ENCODE results near the gene RNF150.

The RNF150 gene

GRCh38 chr4:141158219-141158618, 24.9 kb upstream of the RNF150 start:
- no peak overlapping the region for H3K27ac ChIP-seq (ENCODE audit: low read depth in 2 of 2, low read length in 2 of 2)

GRCh38 chr4:141155586-141155985, 22.3 kb upstream of the RNF150 start:
- no peaks in the 10 kb centered on the region for H3K4me1 ChIP-seq (ENCODE audit: control insufficient read depth in 2 of 2, insufficient read depth in 2 of 2, low read length in 2 of 2)

More at GRCh38 chr4:141158219-141158618, 24.9 kb upstream of the RNF150 start:
- H3K27me3 ChIP-seq (ENCODE audit: control insufficient read depth in 2 of 2, insufficient read depth in 2 of 2, low read length in 2 of 2) = no peaks in the 10 kb centered on the region
- H3K4me1 ChIP-seq (ENCODE audit: control insufficient read depth in 2 of 2, insufficient read depth in 2 of 2, low read length in 2 of 2) = no peaks in the 10 kb centered on the region
- H3K9ac ChIP-seq (ENCODE audit: low read depth in 1 of 2, low read length in 2 of 2) = no peak overlapping the region
- no peaks in the 10 kb centered on the region for H3K36me3 ChIP-seq (ENCODE audit: control insufficient read depth in 2 of 2, insufficient read depth in 2 of 2, low read length in 2 of 2)
- H3K9me3 ChIP-seq (ENCODE audit: control insufficient read depth in 2 of 2, low read length in 2 of 2) = no peaks in the 10 kb centered on the region
- H3K4me3 ChIP-seq (ENCODE audit: low read length in 2 of 2) = no peak overlapping the region

DNA sequence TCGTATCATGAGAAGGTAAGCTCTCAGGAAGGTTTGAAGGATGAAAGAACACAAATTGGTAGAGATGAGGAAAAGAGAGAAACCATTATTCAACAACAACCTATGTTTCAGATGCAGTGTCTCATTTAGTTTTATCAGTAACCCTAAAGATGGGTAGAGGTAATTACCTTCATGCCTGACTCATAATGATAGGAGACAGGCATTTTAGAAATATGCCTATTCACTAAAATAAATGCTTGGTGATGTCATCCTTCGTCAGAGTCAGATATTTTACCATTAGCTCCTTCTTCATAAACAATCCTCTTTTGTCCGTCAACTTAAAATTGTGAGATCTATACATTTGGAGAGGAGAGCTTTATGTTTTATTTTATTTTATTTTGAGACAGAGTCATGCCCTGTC, 21.5 kb upstream of the RNF150 start:
- Histone ChIP-seq H3K9me3 (ENCODE audit: control insufficient read depth in 2 of 2, low read length in 2 of 2) (no peaks in the 10 kb centered on the region), H3K36me3 (ENCODE audit: control insufficient read depth in 2 of 2, insufficient read depth in 2 of 2, low read length in 2 of 2) (no peaks in the 10 kb centered on the region), H3K9ac (ENCODE audit: low read depth in 1 of 2, low read length in 2 of 2) (no peak overlapping the region), H3K27me3 (ENCODE audit: control insufficient read depth in 2 of 2, insufficient read depth in 2 of 2, low read length in 2 of 2) (no peaks in the 10 kb centered on the region), H3K27ac (ENCODE audit: low read depth in 2 of 2, low read length in 2 of 2) (no peak overlapping the region), H3K4me1 (ENCODE audit: control insufficient read depth in 2 of 2, insufficient read depth in 2 of 2, low read length in 2 of 2) (no peaks in the 10 kb centered on the region), H3K4me3 (ENCODE audit: low read length in 2 of 2) (no peak overlapping the region)

More at GRCh38 chr4:141155586-141155985, 22.3 kb upstream of the RNF150 start:
- no peaks in the 10 kb centered on the region for H3K27me3 ChIP-seq (ENCODE audit: control insufficient read depth in 2 of 2, insufficient read depth in 2 of 2, low read length in 2 of 2)
- no peak overlapping the region for H3K27ac ChIP-seq (ENCODE audit: low read depth in 2 of 2, low read length in 2 of 2)
- H3K4me3 ChIP-seq (ENCODE audit: low read length in 2 of 2) = no peak overlapping the region
- no peaks in the 10 kb centered on the region for H3K36me3 ChIP-seq (ENCODE audit: control insufficient read depth in 2 of 2, insufficient read depth in 2 of 2, low read length in 2 of 2)
- no peaks in the 10 kb centered on the region for H3K9me3 ChIP-seq (ENCODE audit: control insufficient read depth in 2 of 2, low read length in 2 of 2)
- H3K9ac ChIP-seq (ENCODE audit: low read depth in 1 of 2, low read length in 2 of 2) = no peak overlapping the region

- no peak overlapping the region for H3K4me3 ChIP-seq (ENCODE audit: low read length in 2 of 2)
- no peaks in the 10 kb centered on the region for H3K9me3 ChIP-seq (ENCODE audit: control insufficient read depth in 2 of 2, low read length in 2 of 2)
- no peaks in the 10 kb centered on the region for H3K27me3 ChIP-seq (ENCODE audit: control insufficient read depth in 2 of 2, insufficient read depth in 2 of 2, low read length in 2 of 2)
- H3K36me3 ChIP-seq (ENCODE audit: control insufficient read depth in 2 of 2, insufficient read depth in 2 of 2, low read length in 2 of 2) = no peaks in the 10 kb centered on the region
- no peak overlapping the region for H3K27ac ChIP-seq (ENCODE audit: low read depth in 2 of 2, low read length in 2 of 2)
- H3K9ac ChIP-seq (ENCODE audit: low read depth in 1 of 2, low read length in 2 of 2) = no peak overlapping the region
- H3K4me1 ChIP-seq (ENCODE audit: control insufficient read depth in 2 of 2, insufficient read depth in 2 of 2, low read length in 2 of 2) = no peaks in the 10 kb centered on the region
These were observed 20.7 kb upstream of the RNF150 start for GRCh38 chr4:141153751-141154510.

DNA sequence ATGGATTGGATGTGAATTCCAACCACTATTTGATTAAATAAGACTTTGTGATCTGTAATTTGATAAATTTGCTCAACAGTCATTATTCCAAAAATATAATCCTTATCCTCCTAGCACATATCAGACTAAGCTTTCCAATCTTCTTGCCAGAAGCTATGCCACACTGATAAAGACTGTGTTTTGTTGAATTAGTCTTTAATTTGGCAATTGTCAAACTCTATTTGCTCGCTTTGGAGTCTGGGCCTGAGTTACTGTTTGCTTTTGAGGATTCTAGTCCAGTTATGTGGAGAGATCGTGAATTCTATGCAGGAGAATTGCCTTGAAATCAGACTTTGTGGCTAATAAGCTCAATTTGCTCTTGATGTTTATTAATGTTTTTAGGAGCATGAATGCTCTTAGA, 10.9 kb upstream of the RNF150 start:
- Histone ChIP-seq H3K4me1 (ENCODE audit: control insufficient read depth in 2 of 2, insufficient read depth in 2 of 2, low read length in 2 of 2) (no peaks in the 10 kb centered on the region), H3K9me3 (ENCODE audit: control insufficient read depth in 2 of 2, low read length in 2 of 2) (no peaks in the 10 kb centered on the region), H3K4me3 (ENCODE audit: low read length in 2 of 2) (no peak overlapping the region), H3K36me3 (ENCODE audit: control insufficient read depth in 2 of 2, insufficient read depth in 2 of 2, low read length in 2 of 2) (no peaks in the 10 kb centered on the region), H3K27ac (ENCODE audit: low read depth in 2 of 2, low read length in 2 of 2) (no peak overlapping the region), H3K27me3 (ENCODE audit: control insufficient read depth in 2 of 2, insufficient read depth in 2 of 2, low read length in 2 of 2) (no peaks in the 10 kb centered on the region), H3K9ac (ENCODE audit: low read depth in 1 of 2, low read length in 2 of 2) (no peak overlapping the region)

DNA sequence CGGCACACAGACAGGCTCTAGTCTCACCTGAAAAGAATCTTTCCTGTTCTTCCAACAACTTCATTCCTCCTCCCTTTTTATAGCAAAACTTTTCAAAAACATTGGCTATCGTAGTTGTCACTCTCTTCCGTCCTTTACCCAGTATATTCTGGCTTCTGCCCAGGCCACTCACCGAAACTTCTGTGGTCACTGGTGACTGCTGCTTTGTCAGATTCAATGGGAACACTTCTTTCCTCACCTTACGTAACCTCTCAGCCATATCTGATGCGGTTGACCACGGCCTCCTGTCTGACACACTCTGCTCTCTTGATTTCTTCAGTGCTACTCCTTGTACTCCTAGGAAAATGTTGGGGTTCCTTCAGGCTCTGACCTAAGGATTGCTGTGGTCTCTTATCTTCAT, 9.2 kb upstream of the RNF150 start:
- Histone ChIP-seq H3K27me3 (ENCODE audit: control insufficient read depth in 2 of 2, insufficient read depth in 2 of 2, low read length in 2 of 2) (no peaks in the 10 kb centered on the region), H3K27ac (ENCODE audit: low read depth in 2 of 2, low read length in 2 of 2) (no peak overlapping the region), H3K4me1 (ENCODE audit: control insufficient read depth in 2 of 2, insufficient read depth in 2 of 2, low read length in 2 of 2) (no peaks in the 10 kb centered on the region), H3K4me3 (ENCODE audit: low read length in 2 of 2) (no peak overlapping the region), H3K36me3 (ENCODE audit: control insufficient read depth in 2 of 2, insufficient read depth in 2 of 2, low read length in 2 of 2) (no peaks in the 10 kb centered on the region), H3K9me3 (ENCODE audit: control insufficient read depth in 2 of 2, low read length in 2 of 2) (no peaks in the 10 kb centered on the region), H3K9ac (ENCODE audit: low read depth in 1 of 2, low read length in 2 of 2) (no peak overlapping the region)

DNA sequence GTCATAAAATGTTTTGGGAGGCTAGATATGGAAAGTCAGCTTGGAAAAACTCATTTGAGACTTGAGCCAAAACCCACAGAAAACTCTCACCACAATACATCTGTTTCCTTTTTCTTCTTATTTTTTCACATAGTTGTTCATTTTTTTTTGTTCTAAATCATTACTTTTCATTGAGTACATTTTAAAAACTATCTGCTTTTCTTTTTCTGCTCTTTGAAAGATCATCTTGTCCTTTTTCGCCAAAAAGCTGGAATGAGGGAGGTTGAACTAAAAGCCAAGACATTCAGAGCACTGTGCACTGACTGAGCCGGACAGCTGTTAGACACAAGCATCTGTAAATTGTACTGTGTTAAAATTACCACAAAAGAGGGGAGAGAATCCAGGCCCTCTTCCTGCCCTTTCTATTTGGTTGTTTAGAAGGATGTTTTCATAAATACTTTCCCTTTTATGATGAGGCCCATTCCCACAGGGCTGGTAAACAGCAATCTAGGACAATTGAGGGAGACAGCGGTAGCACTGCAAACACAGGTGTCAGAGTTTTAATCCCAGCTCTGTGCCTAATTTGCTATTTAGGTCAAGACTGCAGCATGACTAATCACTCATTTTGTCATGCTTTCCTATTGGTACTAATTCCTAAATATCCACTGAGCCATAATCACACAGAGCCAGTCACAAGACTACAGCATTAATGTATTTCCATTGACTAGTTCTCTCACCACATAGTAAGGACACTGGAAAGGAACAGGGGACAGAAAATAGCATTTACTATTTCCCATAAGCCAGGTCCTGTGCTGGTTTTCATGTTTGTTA, 7.3 kb upstream of the RNF150 start:
- no peaks in the 10 kb centered on the region for H3K4me1 ChIP-seq (ENCODE audit: control insufficient read depth in 2 of 2, insufficient read depth in 2 of 2, low read length in 2 of 2)
- H3K9me3 ChIP-seq (ENCODE audit: control insufficient read depth in 2 of 2, low read length in 2 of 2) = no peaks in the 10 kb centered on the region
- H3K4me3 ChIP-seq (ENCODE audit: low read length in 2 of 2) = no peak overlapping the region
- no peak overlapping the region for H3K27ac ChIP-seq (ENCODE audit: low read depth in 2 of 2, low read length in 2 of 2)
- H3K27me3 ChIP-seq (ENCODE audit: control insufficient read depth in 2 of 2, insufficient read depth in 2 of 2, low read length in 2 of 2) = peaks cover 0 to 2% of the 10 kb centered on the region in 2 donors
- no peak overlapping the region for H3K9ac ChIP-seq (ENCODE audit: low read depth in 1 of 2, low read length in 2 of 2)
- H3K36me3 ChIP-seq (ENCODE audit: control insufficient read depth in 2 of 2, insufficient read depth in 2 of 2, low read length in 2 of 2) = no peaks in the 10 kb centered on the region

DNA sequence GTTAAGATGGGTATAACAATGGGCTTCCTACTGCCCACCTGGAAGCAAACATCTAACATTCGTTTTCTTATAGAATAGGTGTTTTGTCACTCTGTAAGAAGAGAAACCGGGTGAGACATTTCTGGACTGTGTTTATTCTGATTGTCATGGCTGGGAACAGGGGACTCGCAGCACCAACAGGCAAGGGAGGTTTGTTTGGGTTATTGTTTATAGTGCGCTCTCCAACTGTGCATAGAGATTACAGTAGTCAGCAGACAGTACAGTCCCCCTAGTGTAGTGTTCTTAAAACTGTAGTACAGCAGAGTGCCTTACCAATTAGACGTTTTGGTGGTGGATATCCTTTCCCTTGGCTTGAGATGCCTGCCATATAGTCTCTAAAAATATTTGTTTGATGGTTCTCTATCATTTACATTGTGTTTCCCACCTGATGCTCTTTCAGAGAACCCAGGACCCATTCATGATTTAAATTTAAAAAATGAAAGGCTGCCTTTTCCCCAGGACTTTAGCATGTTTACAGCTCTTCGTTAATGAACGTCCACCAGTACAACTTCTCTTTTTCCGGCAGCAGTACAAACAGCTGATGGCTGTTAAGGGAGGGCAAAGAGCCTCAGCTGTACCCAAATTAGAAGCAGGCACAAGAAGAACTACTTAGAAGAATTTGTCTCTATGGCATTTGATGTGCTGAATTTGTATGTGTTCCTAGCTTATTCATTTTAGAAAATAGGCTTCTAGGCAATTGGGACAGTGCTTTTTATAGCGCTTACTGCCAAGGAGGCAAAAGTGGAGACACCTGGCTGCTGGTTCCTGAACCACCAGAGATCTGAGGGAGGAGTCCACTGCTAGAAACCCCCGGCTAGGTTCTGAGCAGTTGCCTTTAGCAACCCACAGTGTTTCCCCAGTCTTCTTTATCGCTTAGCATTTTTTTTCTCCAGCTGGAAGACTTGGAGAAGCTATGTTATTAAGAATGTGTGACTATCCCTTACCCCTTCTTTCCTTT, 1.0 kb upstream of the RNF150 start:
- no peaks in the 10 kb centered on the region for H3K9me3 ChIP-seq (ENCODE audit: control insufficient read depth in 2 of 2, low read length in 2 of 2)
- no peaks in the 10 kb centered on the region for H3K4me1 ChIP-seq (ENCODE audit: control insufficient read depth in 2 of 2, insufficient read depth in 2 of 2, low read length in 2 of 2)
- H3K9ac ChIP-seq (ENCODE audit: low read depth in 1 of 2, low read length in 2 of 2) = no peak overlapping the region
- peaks cover 8 to 24% of the 10 kb centered on the region in 2 donors for H3K27me3 ChIP-seq (ENCODE audit: control insufficient read depth in 2 of 2, insufficient read depth in 2 of 2, low read length in 2 of 2)
- H3K4me3 ChIP-seq (ENCODE audit: low read length in 2 of 2) = no peak overlapping the region
- no peaks in the 10 kb centered on the region for H3K36me3 ChIP-seq (ENCODE audit: control insufficient read depth in 2 of 2, insufficient read depth in 2 of 2, low read length in 2 of 2)
- H3K27ac ChIP-seq (ENCODE audit: low read depth in 2 of 2, low read length in 2 of 2) = no peak overlapping the region

GRCh38 chr4:141132709-141133145, 542 bp downstream of the RNF150 start:
- Histone ChIP-seq H3K36me3 (ENCODE audit: control insufficient read depth in 2 of 2, insufficient read depth in 2 of 2, low read length in 2 of 2) (no peaks in the 10 kb centered on the region), H3K9ac (ENCODE audit: low read depth in 1 of 2, low read length in 2 of 2) (peak overlapping the region in 1 of 2 donors; percentile 51), H3K4me1 (ENCODE audit: control insufficient read depth in 2 of 2, insufficient read depth in 2 of 2, low read length in 2 of 2) (no peaks in the 10 kb centered on the region), H3K27me3 (ENCODE audit: control insufficient read depth in 2 of 2, insufficient read depth in 2 of 2, low read length in 2 of 2) (peaks cover 8 to 24% of the 10 kb centered on the region in 2 donors), H3K4me3 (ENCODE audit: low read length in 2 of 2) (peak overlapping the region; percentile 62 to 67), H3K9me3 (ENCODE audit: control insufficient read depth in 2 of 2, low read length in 2 of 2) (no peaks in the 10 kb centered on the region), H3K27ac (ENCODE audit: low read depth in 2 of 2, low read length in 2 of 2) (peak overlapping the region in 1 of 2 donors; percentile 18)

Measured in mucosa of rectum (tissue), 2 donors.